Natural killer cell (primary cell): ENCODE data around the gene GOLGB1. TPM values are rescaled to one million over a fixed set of nuclear protein-coding genes. Genes with fewer than 3 reads are reported as not detected.

Experiments used
- ATAC-seq, 3 donors: fragments of 150-1000 bp in 2 of 3; fragments of 200-7000 bp in 1 of 3; cut with Tn5 transposase; 1 replicate in 1 of 3; 2 replicates in 2 of 3; pipeline ENCODE4 v1.10.0; 2021; ENCODE audit warnings: mild to moderate bottlenecking in 2 of 3, moderate library complexity in 2 of 3
- DNase-seq, 2 donors: peaks; one replicate each; pipeline versions ENCODE4 v3.0.0 to v3.0.0-alpha.2; 2013 to 2021; ENCODE audit warnings: mixed read lengths in 1 of 2
- H3K27ac ChIP-seq: one replicate; pipeline ENCODE4 v1.5.1; 2013; ENCODE audit warnings: mild to moderate bottlenecking, low read length
- H3K27me3 ChIP-seq: one replicate; pipeline ENCODE4 v1.6.1; 2013; ENCODE audit warnings: low read length; ENCODE audit not compliant: control insufficient read depth, insufficient read depth
- H3K36me3 ChIP-seq: one replicate; pipeline ENCODE4 v1.6.1; 2013; ENCODE audit warnings: low read length; ENCODE audit not compliant: control insufficient read depth, insufficient read depth
- H3K4me1 ChIP-seq: one replicate; pipeline ENCODE4 v1.6.1; 2013; ENCODE audit warnings: low read length; ENCODE audit not compliant: control insufficient read depth, insufficient read depth
- H3K4me3 ChIP-seq: one replicate; pipeline ENCODE4 v1.5.1; 2013; ENCODE audit warnings: low read length
- H3K9me3 ChIP-seq: one replicate; pipeline ENCODE4 v1.6.1; 2013; ENCODE audit warnings: low read length; ENCODE audit not compliant: control insufficient read depth, insufficient read depth
- H3K27ac Mint-ChIP-seq, 2 donors: one replicate each; pipeline ENCODE4 v1.8.0; 2022; ENCODE audit warnings: mild to moderate bottlenecking in 2 of 2, mixed read lengths in 2 of 2, moderate library complexity in 1 of 2
- H3K27me3 Mint-ChIP-seq, 2 donors: one replicate each; pipeline ENCODE4 v1.8.0; 2022; ENCODE audit warnings: low read depth in 2 of 2, mixed read lengths in 2 of 2
- H3K36me3 Mint-ChIP-seq: one replicate; pipeline ENCODE4 v1.8.0; 2022; ENCODE audit warnings: mixed read lengths
- H3K4me1 Mint-ChIP-seq, 2 donors: one replicate each; pipeline ENCODE4 v1.8.0; 2022; ENCODE audit warnings: mixed read lengths in 2 of 2
- H3K4me3 Mint-ChIP-seq: one replicate; pipeline ENCODE4 v1.8.0; 2022; ENCODE audit warnings: mild to moderate bottlenecking, moderate library complexity, mixed read lengths
- H3K9me3 Mint-ChIP-seq, 2 donors: one replicate each; pipeline ENCODE4 v1.8.0; 2022; ENCODE audit warnings: mixed read lengths in 2 of 2
- CTCF ChIP-seq: fragments of 200-600 bp; IDR thresholded peaks from one replicate; pipeline ENCODE4 v1.8.0; 2022; ENCODE audit warnings: antibody characterized with exemption
- WGBS: methylation state at CpG from one replicate; pipeline ENCODE4 v1.1.7; 2013; ENCODE audit warnings: missing lambda C conversion rate; ENCODE audit not compliant: insufficient coverage; 5-methylcytosine and 5-hydroxymethylcytosine counted together
- intact Hi-C: fragments of 100-400 bp; cut with micrococcal nuclease; formaldehyde crosslinking; loops from one replicate; pipeline ENCODE4 v1.14.2; 2022
- total RNA-seq, 4 donors: library from RNA; stranded (reverse); fragments of 120-200 nt in 1 of 4; gene quantifications; one replicate each; pipeline versions ENCODE4 v1.2.3 to v1.2.4, GENCODE V29; 2013 to 2022

Gene GOLGB1
- total RNA-seq, 3 donors from 2014 or later (not counting 1 experiment from before 2014, with no cell fraction given) = 55.4 to 67.2 (median 61.1) TPM

GRCh38 chr3:121752772-121753171 lies 3.2 kb upstream of the GOLGB1 start:
- Histone ChIP-seq H3K4me1 (peaks cover 12% of the 10 kb centered on the region), H3K36me3 (no peaks in the 10 kb centered on the region), H3K27me3 (no peaks in the 10 kb centered on the region), H3K4me3 (no peak overlapping the region), H3K27ac (no peak overlapping the region), H3K9me3 (no peaks in the 10 kb centered on the region)
- no peaks in the 10 kb centered on the region for H3K9me3 Mint-ChIP-seq
- no peak overlapping the region for H3K27ac Mint-ChIP-seq
- TF ChIP-seq CTCF = no peak
- DNase-seq (no peak), ATAC-seq (no peak)
- H3K36me3 Mint-ChIP-seq = no peaks in the 10 kb centered on the region
- no peak overlapping the region for H3K4me3 Mint-ChIP-seq
- WGBS = 81% methylated on average over 1 of the region's 1 CpG
- H3K4me1 Mint-ChIP-seq = no peaks in the 10 kb centered on the region
- peaks cover 17 to 24% of the 10 kb centered on the region in 2 donors for H3K27me3 Mint-ChIP-seq
- intact Hi-C loops = no loop called here

- H3K9me3 Mint-ChIP-seq = no peaks in the 10 kb centered on the region
- Histone ChIP-seq H3K36me3 (no peaks in the 10 kb centered on the region), H3K9me3 (no peaks in the 10 kb centered on the region), H3K27me3 (no peaks in the 10 kb centered on the region), H3K4me3 (no peak overlapping the region), H3K27ac (no peak overlapping the region), H3K4me1 (peaks cover 12% of the 10 kb centered on the region)
- WGBS = no CpG with 5 or more reads among the region's 1 CpG
- no peaks in the 10 kb centered on the region for H3K36me3 Mint-ChIP-seq
- H3K4me1 Mint-ChIP-seq = no peaks in the 10 kb centered on the region
- ATAC-seq = no peak
- intact Hi-C loops = no loop called here
- no peak overlapping the region for H3K27ac Mint-ChIP-seq
- no peak for TF ChIP-seq CTCF
- no peak for DNase-seq
- no peak overlapping the region for H3K4me3 Mint-ChIP-seq
- H3K27me3 Mint-ChIP-seq = peaks cover 17 to 24% of the 10 kb centered on the region in 2 donors
These were observed 2.7 kb upstream of the GOLGB1 start for GRCh38 chr3:121752261-121752660.

GRCh38 chr3:121750087-121750415 lies 510 bp upstream of the GOLGB1 start:
- Histone ChIP-seq H3K4me3 (peak overlapping the region; percentile 92), H3K9me3 (no peaks in the 10 kb centered on the region), H3K36me3 (no peaks in the 10 kb centered on the region), H3K4me1 (peaks cover 12% of the 10 kb centered on the region), H3K27me3 (no peaks in the 10 kb centered on the region), H3K27ac (peak overlapping the region; percentile 98)
- under 1% methylated on average over 9 of the region's 9 CpGs for WGBS
- Mint-ChIP-seq H3K36me3 (no peaks in the 10 kb centered on the region), H3K4me1 (no peaks in the 10 kb centered on the region), H3K27ac (no peak overlapping the region), H3K4me3 (no peak overlapping the region), H3K9me3 (no peaks in the 10 kb centered on the region), H3K27me3 (peaks cover 17 to 18% of the 10 kb centered on the region in 2 donors)
- DNase-seq (no peak), ATAC-seq (no peak)
- intact Hi-C loops = no loop called here
- TF ChIP-seq CTCF = no peak

GRCh38 chr3:121748680-121749275 lies 763 bp downstream of the GOLGB1 start:
- DNase-seq (peak in 1 of 2 donors; percentile 65), ATAC-seq (peak in 2 of 3 donors; percentile 5 to 7)
- no peak overlapping the region for H3K4me3 Mint-ChIP-seq
- Histone ChIP-seq H3K36me3 (no peaks in the 10 kb centered on the region), H3K27me3 (no peaks in the 10 kb centered on the region), H3K9me3 (no peaks in the 10 kb centered on the region), H3K27ac (peak overlapping the region; percentile 98), H3K4me3 (peak overlapping the region; percentile 92), H3K4me1 (peaks cover 12% of the 10 kb centered on the region)
- WGBS = 3% methylated on average over 17 of the region's 17 CpGs
- H3K4me1 Mint-ChIP-seq = peaks cover 4 to 6% of the 10 kb centered on the region in 2 donors
- intact Hi-C loops = loop anchor here (1.0 to 10.0 kb wide), 5 partner anchors 87 to 1044 kb away; partner anchors contain the start of genes EAF2, FAM162A, HCLS1 and HSPBAP1
- no peaks in the 10 kb centered on the region for H3K9me3 Mint-ChIP-seq
- TF ChIP-seq CTCF = no peak
- H3K36me3 Mint-ChIP-seq = no peaks in the 10 kb centered on the region
- no peak overlapping the region for H3K27ac Mint-ChIP-seq
- H3K27me3 Mint-ChIP-seq = peaks cover 9 to 17% of the 10 kb centered on the region in 2 donors
